CD4-positive, alpha-beta T cell treated with Interferon gamma for 1 hour (primary cell): ENCODE results near the gene IQSEC1.

Experiments used
- DNase-seq: peaks from one replicate; pipeline ENCODE4 v3.0.0-alpha.2; 2020

The IQSEC1 gene

DNA sequence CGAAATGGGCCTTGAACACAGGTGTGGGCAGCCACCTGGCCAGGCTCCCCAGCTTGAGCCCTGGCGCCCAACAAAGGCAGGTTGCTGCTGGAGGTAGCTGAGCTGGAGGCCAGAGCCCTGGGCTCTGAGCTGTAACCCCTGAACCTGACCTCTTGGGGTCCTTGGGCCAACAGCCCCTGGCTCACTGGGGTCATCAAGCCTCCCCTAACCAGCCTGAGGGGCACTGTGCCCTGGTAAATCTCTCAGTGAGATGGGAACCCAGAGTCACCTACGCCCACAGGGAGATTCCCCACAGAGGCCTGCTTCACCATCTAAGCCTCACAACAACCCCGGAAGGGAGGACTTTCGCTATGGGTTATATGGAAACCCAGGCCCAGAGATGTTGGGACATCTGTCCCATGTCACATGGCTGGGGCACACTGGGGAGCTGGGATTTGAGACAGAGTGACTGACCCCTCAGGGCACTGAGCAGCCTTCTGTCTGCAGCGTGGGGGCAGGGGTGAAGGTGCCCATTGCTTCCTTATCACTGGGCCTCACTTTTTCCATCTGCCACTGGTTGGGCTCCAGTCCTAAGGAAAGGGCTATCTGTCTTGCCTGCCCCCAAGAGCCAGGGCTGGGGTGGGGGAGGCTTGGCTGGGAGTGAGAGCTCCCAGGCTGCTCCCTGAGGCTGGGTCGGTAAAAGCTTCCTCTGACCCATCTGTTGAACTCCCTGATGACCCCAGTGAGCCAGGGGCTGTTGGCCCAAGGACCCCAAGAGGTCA is 59.1 kb downstream of the IQSEC1 start:
- peak; percentile 60 for DNase-seq

GRCh38 chr3:13013566-13013965 is 59.7 kb downstream of the IQSEC1 start:
- no peak for DNase-seq

GRCh38 chr3:13013151-13013561 is 60.1 kb downstream of the IQSEC1 start:
- DNase-seq = peak; percentile 46

DNA sequence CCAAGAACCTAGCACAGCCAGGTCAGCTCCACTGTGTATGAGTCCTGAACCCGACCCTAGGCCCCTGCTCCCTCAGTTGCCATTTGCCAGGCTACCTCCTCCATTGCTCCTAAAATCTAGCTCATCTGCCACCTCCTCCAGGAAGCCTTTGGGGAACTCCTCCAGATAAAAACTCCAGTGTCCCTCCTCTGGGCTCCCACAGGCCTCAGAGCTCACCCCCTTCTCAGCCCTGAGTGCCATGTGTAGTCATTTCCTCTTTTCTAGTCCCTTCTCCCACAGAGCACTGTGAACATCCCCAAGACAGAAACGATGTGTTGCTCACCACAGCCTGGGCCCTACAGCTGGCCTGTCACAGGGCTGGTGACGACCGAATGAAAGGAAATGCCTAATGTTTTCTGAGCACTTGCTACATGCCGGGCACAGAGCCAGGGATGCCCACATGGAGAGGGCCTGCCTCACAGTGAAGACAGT is 61.0 kb downstream of the IQSEC1 start:
- peak; percentile 88 for DNase-seq

- peak; percentile 93 for DNase-seq
Observed at GRCh38 chr3:13011573-13012220, 61.5 kb downstream of the IQSEC1 start.

DNA sequence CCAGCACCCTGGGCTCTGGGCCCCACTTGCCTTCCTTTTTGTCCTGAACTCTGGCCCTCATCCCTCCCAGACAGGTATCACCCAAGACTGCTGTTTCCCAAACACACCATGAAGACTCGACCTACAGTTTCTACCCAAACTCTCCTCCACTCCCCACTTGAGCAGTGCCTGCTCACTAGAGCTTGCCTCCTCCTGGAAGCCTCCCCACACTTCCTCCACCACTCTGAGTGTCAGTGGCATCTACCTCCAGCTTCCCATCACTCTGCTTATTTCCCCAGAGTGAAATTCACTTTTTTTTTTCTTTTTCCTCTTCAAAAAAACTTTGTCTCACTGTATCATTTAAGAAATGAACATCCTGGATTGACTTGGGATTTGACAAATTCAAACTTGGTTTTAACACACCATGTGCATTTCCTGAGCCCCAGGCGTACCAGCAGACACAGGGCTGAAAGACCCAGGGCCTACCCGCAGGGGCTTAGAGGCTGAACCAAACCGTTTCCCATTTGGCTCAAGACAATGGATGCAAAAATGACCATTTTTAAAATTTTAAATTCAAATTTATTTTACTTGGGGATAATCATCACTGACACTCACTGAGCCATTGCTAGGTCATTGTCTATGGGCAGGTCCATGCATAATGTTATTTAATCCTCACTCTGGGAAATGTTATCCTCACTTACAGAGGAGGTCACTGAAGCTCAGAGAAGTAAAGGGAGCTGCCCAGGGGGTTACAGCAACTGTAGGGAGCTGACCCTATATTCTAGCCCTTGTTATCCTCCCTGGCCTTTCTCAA is 62.3 kb downstream of the IQSEC1 start:
- no peak for DNase-seq

GRCh38 chr3:13009946-13010315 is 63.3 kb downstream of the IQSEC1 start:
- DNase-seq = no peak

GRCh38 chr3:13009132-13009945 is 63.9 kb downstream of the IQSEC1 start:
- peak; percentile 87 for DNase-seq

GRCh38 chr3:13008155-13008995 is 64.9 kb downstream of the IQSEC1 start:
- DNase-seq = no peak

DNA sequence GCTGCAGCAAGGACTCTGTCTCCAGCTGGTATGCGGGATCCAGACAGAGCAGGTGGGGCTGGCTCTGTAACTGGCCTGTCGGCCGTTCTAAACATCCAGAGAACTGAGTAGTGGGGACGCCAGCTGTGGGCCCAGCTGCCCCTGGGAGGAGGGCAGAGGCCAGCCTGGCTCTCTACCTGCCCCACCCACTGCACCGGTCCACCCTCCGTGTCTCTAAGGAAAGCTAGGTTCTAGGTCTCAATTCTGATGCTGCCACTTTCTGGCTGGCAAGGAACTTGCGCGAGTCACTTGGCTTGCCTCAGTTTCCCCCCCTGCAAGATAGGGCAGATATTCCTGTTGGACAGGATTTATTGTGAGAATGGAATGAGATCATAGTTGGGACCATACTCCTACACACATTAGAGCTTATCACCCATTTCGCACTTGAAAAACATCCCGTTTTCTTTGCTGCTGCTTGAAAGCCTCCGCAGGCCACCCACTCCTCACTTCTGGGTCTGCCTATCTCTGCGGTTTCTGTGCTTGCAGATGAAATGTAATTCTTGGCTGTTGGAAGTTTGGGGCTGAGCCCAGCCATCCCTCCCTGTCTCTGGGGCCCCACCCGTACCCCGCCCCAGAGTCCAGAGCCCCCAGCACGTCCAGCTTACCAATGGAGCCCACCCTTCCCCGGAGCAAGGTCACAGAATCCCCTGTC is 65.8 kb downstream of the IQSEC1 start:
- no peak for DNase-seq

- no peak for DNase-seq
Observed at GRCh38 chr3:13006216-13006990, 66.8 kb downstream of the IQSEC1 start.

DNA sequence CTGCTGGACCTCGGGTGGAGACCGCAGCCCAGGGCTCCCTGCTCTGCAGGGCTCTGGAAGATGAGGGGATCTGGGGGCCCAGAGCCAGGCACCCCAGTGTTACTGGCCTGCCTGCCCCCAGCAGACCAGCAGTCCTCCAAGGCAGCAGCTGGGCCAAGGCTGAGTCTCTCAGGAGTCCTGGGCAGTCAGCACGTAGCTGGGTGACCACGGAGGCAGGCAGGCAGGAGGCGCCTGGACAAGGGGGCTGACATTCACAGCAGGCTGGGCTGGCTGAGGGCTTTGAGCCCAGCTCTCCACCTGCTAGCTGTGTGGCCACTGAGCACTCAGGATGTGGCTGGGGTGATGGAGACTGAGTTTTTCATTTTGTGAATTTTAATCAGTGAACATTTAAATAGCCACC is 67.9 kb downstream of the IQSEC1 start:
- DNase-seq = no peak

- DNase-seq = no peak
Observed at GRCh38 chr3:13004376-13004775, 68.9 kb downstream of the IQSEC1 start.

DNA sequence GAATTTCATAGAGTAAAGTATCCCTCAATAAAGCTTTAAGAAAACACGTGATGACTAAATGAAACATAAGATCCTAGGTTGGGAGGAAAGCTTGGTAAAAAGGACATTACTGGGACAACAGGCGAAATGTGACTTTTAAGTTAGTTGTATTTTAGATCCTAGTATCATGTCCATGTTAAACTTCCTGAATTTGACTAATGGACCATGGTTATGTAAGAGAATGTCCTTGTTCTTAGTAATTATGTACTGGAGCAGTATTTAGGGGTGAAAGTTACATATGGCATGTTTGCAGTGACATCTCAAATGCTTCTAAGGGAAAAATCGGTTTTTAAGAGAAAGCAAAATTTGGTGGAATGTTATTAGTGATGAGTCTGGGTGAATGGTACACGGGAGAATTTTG is 69.6 kb downstream of the IQSEC1 start:
- DNase-seq = no peak

- no peak for DNase-seq
Observed at GRCh38 chr3:13002398-13003124, 70.7 kb downstream of the IQSEC1 start.

GRCh38 chr3:12999147-13000140 is 73.8 kb downstream of the IQSEC1 start:
- DNase-seq = peak; percentile 84

DNA sequence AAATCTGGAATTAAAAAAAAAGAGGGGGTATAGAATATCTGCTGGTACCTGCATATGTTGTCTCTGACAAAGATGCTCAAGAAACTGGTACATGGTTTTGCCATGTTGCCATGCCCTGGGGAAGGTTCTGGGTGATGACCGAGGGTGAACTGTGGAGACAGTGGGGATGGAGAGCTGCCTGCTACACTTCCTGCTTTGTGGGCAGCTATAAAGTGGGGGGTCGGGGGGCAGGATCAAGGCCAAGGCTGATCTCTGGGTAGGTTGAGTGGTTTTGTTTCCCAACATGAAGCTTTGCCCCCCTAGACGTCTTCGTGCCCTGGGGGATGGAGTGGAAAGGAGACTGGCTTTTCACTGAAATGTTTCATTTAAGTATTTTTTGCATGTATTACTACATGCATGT is 74.6 kb downstream of the IQSEC1 start:
- no peak for DNase-seq

DNA sequence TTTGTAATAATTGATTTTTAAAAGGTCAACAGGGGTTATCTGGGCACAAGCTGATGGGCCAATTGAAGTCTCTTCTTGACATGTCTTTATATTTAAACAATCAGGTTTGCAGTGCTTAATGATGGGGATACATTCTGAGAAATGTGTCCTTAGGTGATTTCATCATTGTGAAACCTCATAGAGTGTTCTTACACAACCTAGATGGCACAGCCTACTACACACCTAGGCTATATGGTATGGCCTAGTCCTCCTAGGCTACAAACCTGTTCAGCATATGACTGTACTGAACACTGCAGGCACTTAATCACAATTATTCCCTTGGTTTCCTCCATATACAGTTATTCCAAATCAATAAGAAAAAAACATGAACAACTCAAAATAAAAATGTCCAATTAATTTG is 75.8 kb downstream of the IQSEC1 start:
- DNase-seq = no peak

DNA sequence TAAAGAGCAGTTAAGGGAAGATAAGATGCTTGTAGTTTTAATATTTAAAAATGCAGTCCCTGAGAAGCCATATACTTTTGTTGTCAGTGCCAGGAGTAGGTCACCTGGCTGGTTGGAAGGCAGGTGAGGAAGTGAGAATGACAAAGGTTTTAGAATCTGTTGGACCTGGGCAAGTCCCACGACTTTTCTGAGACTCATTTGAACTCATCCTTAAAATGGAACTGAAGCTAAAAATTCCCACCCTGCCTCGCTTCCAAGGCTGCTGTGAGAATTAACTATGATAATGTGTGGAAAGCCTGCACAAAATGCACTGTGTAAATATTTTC is 77.1 kb downstream of the IQSEC1 start:
- DNase-seq = no peak
